ENCODE measurements around the gene RBM15B.

DNA sequence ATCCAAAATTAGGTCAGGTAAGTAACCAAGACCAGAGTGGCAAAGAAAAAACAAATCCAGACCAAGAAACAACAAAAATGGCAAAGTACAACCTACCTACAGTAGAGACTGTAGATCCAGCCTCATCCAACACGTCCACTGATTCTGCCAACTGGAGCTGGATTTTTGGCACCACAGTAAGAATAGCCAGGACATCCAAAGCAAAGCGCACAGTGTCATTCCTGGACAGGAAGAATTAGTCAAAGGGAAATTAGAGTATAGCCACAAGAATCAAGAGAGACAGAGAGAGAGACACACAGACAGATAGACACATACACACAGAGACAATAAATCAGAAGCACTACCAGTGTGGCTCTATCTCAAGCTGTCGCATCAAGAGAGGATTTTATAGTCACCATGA, 31.1 kb downstream of the RBM15B start:
- TF ChIP-seq, protein P1, sequence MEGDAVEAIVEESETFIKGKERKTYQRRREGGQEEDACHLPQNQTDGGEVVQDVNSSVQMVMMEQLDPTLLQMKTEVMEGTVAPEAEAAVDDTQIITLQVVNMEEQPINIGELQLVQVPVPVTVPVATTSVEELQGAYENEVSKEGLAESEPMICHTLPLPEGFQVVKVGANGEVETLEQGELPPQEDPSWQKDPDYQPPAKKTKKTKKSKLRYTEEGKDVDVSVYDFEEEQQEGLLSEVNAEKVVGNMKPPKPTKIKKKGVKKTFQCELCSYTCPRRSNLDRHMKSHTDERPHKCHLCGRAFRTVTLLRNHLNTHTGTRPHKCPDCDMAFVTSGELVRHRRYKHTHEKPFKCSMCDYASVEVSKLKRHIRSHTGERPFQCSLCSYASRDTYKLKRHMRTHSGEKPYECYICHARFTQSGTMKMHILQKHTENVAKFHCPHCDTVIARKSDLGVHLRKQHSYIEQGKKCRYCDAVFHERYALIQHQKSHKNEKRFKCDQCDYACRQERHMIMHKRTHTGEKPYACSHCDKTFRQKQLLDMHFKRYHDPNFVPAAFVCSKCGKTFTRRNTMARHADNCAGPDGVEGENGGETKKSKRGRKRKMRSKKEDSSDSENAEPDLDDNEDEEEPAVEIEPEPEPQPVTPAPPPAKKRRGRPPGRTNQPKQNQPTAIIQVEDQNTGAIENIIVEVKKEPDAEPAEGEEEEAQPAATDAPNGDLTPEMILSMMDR (IDR thresholded peaks at IDR 0.05; ENCODE audit: insufficient read depth, low read depth, low read length) = no peak
- TF ChIP-seq EZH2 (IDR thresholded peaks at IDR 0.05; ENCODE audit: insufficient read depth, low read length) = no peak

Measured in astrocyte (in vitro differentiated cells and primary cell).